GM12875 (cell line): Measurements from ENCODE around the gene TNNC2.

ENCODE experiments used
- H3K4me3 ChIP-seq: one replicate; pipeline ENCODE4 v1.5.1; 2011; ENCODE audit warnings: low read depth, low read length, control low read depth
- CTCF ChIP-seq: IDR thresholded peaks from 2 replicates; pipeline ENCODE4 v1.5.1; 2011; ENCODE audit warnings: low read depth, mild to moderate bottlenecking, control low read depth, inconsistent platforms, low read length, moderate library complexity, borderline replicate concordance; ENCODE audit not compliant: insufficient read depth

The TNNC2 gene

GRCh38 chr20:45828589-45828988 is 1.5 kb upstream of the TNNC2 start:
- H3K4me3 ChIP-seq: no peak overlapping the region
- no peak for TF ChIP-seq CTCF

- H3K4me3 ChIP-seq: no peak overlapping the region
- TF ChIP-seq CTCF: no peak
Observed at GRCh38 chr20:45827712-45828111, 600 bp upstream of the TNNC2 start.

- TF ChIP-seq CTCF: no peak
- H3K4me3 ChIP-seq: no peak overlapping the region
Observed at GRCh38 chr20:45826381-45827019, 612 bp downstream of the TNNC2 start.

- H3K4me3 ChIP-seq: no peak overlapping the region
- TF ChIP-seq CTCF: peak; percentile 40
Observed at GRCh38 chr20:45823949-45824835, 2.9 kb downstream of the TNNC2 start.

- no peak overlapping the region for H3K4me3 ChIP-seq
- TF ChIP-seq CTCF: no peak
Observed at GRCh38 chr20:45822857-45823256, 4.3 kb downstream of the TNNC2 start.

- no peak for TF ChIP-seq CTCF
- H3K4me3 ChIP-seq: no peak overlapping the region
Observed at GRCh38 chr20:45821947-45822346, 5.2 kb downstream of the TNNC2 start.

- TF ChIP-seq CTCF: no peak
- H3K4me3 ChIP-seq: no peak overlapping the region
Observed at GRCh38 chr20:45819466-45819865, 7.6 kb downstream of the TNNC2 start.
